HCT116 (cell line): ENCODE results near the gene DLG5. TPM values are rescaled to one million over a fixed set of nuclear protein-coding genes. Genes with fewer than 3 reads are reported as not detected.

Source experiments
- ATAC-seq: fragments of 200-7000 bp; cut with Tn5 transposase; 2 replicates; pipeline ENCODE4 v1.9.1; 2020; ENCODE audit warnings: mild to moderate bottlenecking, moderate library complexity
- BruUV-seq: library from RNA; stranded (reverse); fragments of 400-500 nt; replicated peaks from 2 replicates; lab custom pipeline; 2021; lab: Mats Ljungman, UMichigan
- CTCF ChIA-PET: fragments of 300-600 bp; sonication (Branson Sonifier 250); formaldehyde crosslinking; loops from one replicate; lab custom pipeline; 2021; ENCODE audit warnings: antibody characterized with exemption; lab: Charles Lee
- POLR2A ChIA-PET: fragments of 300-600, 350-600 bp; sonication (Branson Sonifier 250); formaldehyde crosslinking; loops from one replicate; lab custom pipeline; 2021; ENCODE audit warnings: antibody characterized with exemption; lab: Charles Lee
- RAD21 ChIA-PET, 2 experiments: fragments of 300-600 bp; sonication (Branson Sonifier 250); formaldehyde crosslinking; loops; one replicate each; lab custom pipeline; 2023; ENCODE audit warnings: low total read pairs in 2 of 2; ENCODE audit not compliant: uncharacterized antibody in 2 of 2, unreplicated experiment in 2 of 2, low non-redundant PET in 1 of 2; lab: Charles Lee
- DNase-seq: peaks from one replicate; pipeline ENCODE4 v3.0.0-alpha.2; 2010; ENCODE audit warnings: low read depth, low spot score
- H2AFZ ChIP-seq: fragments of 200-600 bp; shearing (Covaris generic), sonication (generic); 2 replicates; pipeline ENCODE4 v1.6.1; 2017; ENCODE audit warnings: low read depth, mixed run types, mixed read lengths, antibody characterized with exemption, low read length; ENCODE audit not compliant: poor library complexity, severe bottlenecking
- H3K27ac ChIP-seq: 2 replicates; pipeline ENCODE4 v1.5.1; 2012; ENCODE audit warnings: low read depth, low read length
- H3K27me3 ChIP-seq: fragments of 200-600 bp; sonication (generic); 2 replicates; pipeline ENCODE4 v1.6.1; 2016; ENCODE audit warnings: mixed run types, low read length, mixed read lengths; ENCODE audit not compliant: insufficient read depth
- H3K36me3 ChIP-seq, 2 experiments: fragments of 200-500 bp in 1 of 2; fragments of 200-600 bp in 1 of 2; sonication (Bioruptor generic) in 1 of 2; sonication (generic) in 1 of 2; 2 replicates each; pipeline versions ENCODE4 v1.5.1 to v1.6.1; 2014 to 2016; ENCODE audit warnings: low read length in 2 of 2, inconsistent platforms in 1 of 2, mixed read lengths in 1 of 2, mixed run types in 1 of 2; ENCODE audit not compliant: insufficient read depth in 2 of 2, control insufficient read depth in 1 of 2
- H3K4me1 ChIP-seq, 2 experiments: fragments of 200-600 bp in 1 of 2; sonication (generic) in 1 of 2; 2 replicates each; pipeline versions ENCODE4 v1.5.1 to v1.6.1; 2012 to 2017; ENCODE audit warnings: low read length in 2 of 2, inconsistent platforms in 1 of 2, mild to moderate bottlenecking in 1 of 2, mixed read lengths in 1 of 2, mixed run types in 1 of 2, moderate library complexity in 1 of 2; ENCODE audit not compliant: insufficient read depth in 2 of 2, control insufficient read depth in 1 of 2
- H3K4me2 ChIP-seq: fragments of 200-600 bp; sonication (generic); 2 replicates; pipeline ENCODE4 v1.6.1; 2017; ENCODE audit warnings: mixed run types, low read length, mixed read lengths
- H3K4me3 ChIP-seq, 2 experiments: fragments of 200-600 bp in 1 of 2; sonication (generic) in 1 of 2; replicated peaks in 1 of 2; 2 replicates each; pipeline ENCODE4 v1.5.1; 2011 to 2016; ENCODE audit warnings: low read length in 2 of 2, control low read depth in 1 of 2, low read depth in 1 of 2, mild to moderate bottlenecking in 1 of 2, mixed read lengths in 1 of 2, mixed run types in 1 of 2
- H3K79me2 ChIP-seq: fragments of 200-600 bp; sonication (generic); 2 replicates; pipeline ENCODE4 v1.6.1; 2017; ENCODE audit warnings: mild to moderate bottlenecking, mixed run types, low read length, moderate library complexity, mixed read lengths; ENCODE audit not compliant: insufficient read depth
- H3K9ac ChIP-seq: fragments of 200-600 bp; sonication (generic); 2 replicates; pipeline ENCODE4 v1.6.1; 2016; ENCODE audit warnings: low read length, mixed read lengths
- H3K9me2 ChIP-seq: fragments of 200-600 bp; sonication (generic), shearing (Covaris generic); 2 replicates; pipeline ENCODE4 v1.6.1; 2017; ENCODE audit warnings: mixed run types, mild to moderate bottlenecking, moderate library complexity; ENCODE audit not compliant: insufficient read depth
- H3K9me3 ChIP-seq, 2 experiments: fragments of 200-500 bp in 1 of 2; fragments of 200-600 bp in 1 of 2; sonication (Bioruptor generic) in 1 of 2; sonication (generic) in 1 of 2; 2 replicates each; pipeline ENCODE4 v1.6.1; 2014 to 2017; ENCODE audit warnings: low read length in 2 of 2, mixed read lengths in 2 of 2, inconsistent platforms in 1 of 2, low read depth in 1 of 2, mild to moderate bottlenecking in 1 of 2, mixed run types in 1 of 2, moderate library complexity in 1 of 2; ENCODE audit not compliant: control insufficient read depth in 1 of 2, insufficient read depth in 1 of 2
- H4K20me1 ChIP-seq: fragments of 200-600 bp; sonication (generic), shearing (Covaris generic); 2 replicates; pipeline ENCODE4 v1.6.1; 2017; ENCODE audit warnings: mixed run types, mild to moderate bottlenecking, moderate library complexity; ENCODE audit not compliant: insufficient read depth
- CEBPB ChIP-seq: IDR thresholded peaks from 2 replicates; pipeline ENCODE4 v1.6.1; 2012; ENCODE audit warnings: low read depth
- EGR1 ChIP-seq: IDR thresholded peaks from 2 replicates; pipeline ENCODE4 v1.6.1; 2012; ENCODE audit warnings: low read depth
- MAX ChIP-seq: IDR thresholded peaks from 2 replicates; pipeline ENCODE4 v1.6.1; 2012
- POLR2A ChIP-seq: IDR thresholded peaks from 2 replicates; pipeline ENCODE4 v1.7.0; 2011; ENCODE audit warnings: borderline replicate concordance; ENCODE audit not compliant: insufficient read depth, insufficient read length; ENCODE audit errors: extremely low read depth
- RAD21 ChIP-seq: IDR thresholded peaks from 2 replicates; pipeline ENCODE4 v1.6.1; 2012; ENCODE audit warnings: low read depth, mild to moderate bottlenecking
- REST ChIP-seq: IDR thresholded peaks from 2 replicates; pipeline ENCODE4 v1.6.1; 2012; ENCODE audit warnings: low read depth
- SIN3A ChIP-seq: IDR thresholded peaks from 2 replicates; pipeline ENCODE4 v1.6.1; 2012; ENCODE audit warnings: low read depth
- SRF ChIP-seq: IDR thresholded peaks from 2 replicates; pipeline ENCODE4 v1.6.1; 2012; ENCODE audit warnings: low read depth
- TCF7L2 ChIP-seq: IDR thresholded peaks from 2 replicates; pipeline ENCODE4 v1.7.0; 2011; ENCODE audit warnings: borderline replicate concordance, inconsistent platforms; ENCODE audit not compliant: insufficient read depth, insufficient read length; ENCODE audit errors: extremely low read depth
- YY1 ChIP-seq: IDR thresholded peaks from 2 replicates; pipeline ENCODE4 v1.6.1; 2011; ENCODE audit warnings: low read length, low read depth, moderate library complexity, mild to moderate bottlenecking; ENCODE audit not compliant: insufficient replicate concordance; ENCODE audit errors: extremely low read depth
- ZNF274 ChIP-seq: fragments of 200-500 bp; sonication (Bioruptor generic); IDR thresholded peaks from 2 replicates; pipeline ENCODE4 v1.6.1; 2014; ENCODE audit warnings: mild to moderate bottlenecking, low read depth, low read length, inconsistent platforms
- intact Hi-C: fragments of 100-400 bp; cut with micrococcal nuclease; formaldehyde crosslinking; loops from 2 replicates; pipeline ENCODE4 v1.10.0; 2022
- total RNA-seq: library from RNA; stranded (reverse); gene quantifications from one replicate; pipeline ENCODE4 v1.2.1, GENCODE V29; 2021; ENCODE audit not compliant: unreplicated experiment
- TF ChIP-seq, protein P1 (sequence below), 3 experiments: fragments of 200-600 bp in 1 of 3; sonication (generic) in 1 of 3; IDR thresholded peaks in 2 of 3; conservative IDR thresholded peaks in 1 of 3; 2 replicates each; pipeline ENCODE4 v1.5.1; 2012 to 2017; ENCODE audit warnings: low read depth in 2 of 3, low read length in 2 of 3, antibody characterized with exemption in 1 of 3, borderline replicate concordance in 1 of 3, control low read depth in 1 of 3, mild to moderate bottlenecking in 1 of 3, mixed read lengths in 1 of 3, mixed run types in 1 of 3, moderate library complexity in 1 of 3; ENCODE audit not compliant: insufficient read depth in 1 of 3
- TF ChIP-seq, protein P2 (sequence below): IDR thresholded peaks from 2 replicates; pipeline ENCODE4 v1.6.1; 2012

DLG5 gene
- total RNA-seq, 1 experiment from 2014 or later = 44.8 TPM

DNA sequence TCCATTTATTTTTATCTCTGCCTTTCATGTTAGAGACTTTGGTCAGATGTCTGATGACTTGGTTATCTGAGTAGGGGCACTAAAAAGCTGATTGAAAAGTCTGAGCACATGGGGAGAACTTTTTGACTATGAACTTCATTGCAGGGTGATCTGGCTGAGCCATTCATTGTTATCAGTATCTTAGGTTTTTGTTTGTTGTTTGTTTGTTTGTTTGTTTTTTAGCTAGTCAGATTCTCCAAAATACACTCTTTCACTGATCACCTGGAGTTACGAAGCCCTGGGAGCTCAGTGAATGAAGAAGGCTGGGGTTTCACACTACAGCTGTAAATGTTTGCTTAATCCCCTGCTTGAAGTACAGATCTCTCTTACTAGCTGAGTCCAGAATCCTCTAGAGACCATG is 28.6 kb upstream of the DLG5 start:
- H4K20me1 ChIP-seq = no peaks in the 10 kb centered on the region
- H3K27me3 ChIP-seq = no peaks in the 10 kb centered on the region
- peaks cover 4 to 12% of the 10 kb centered on the region in 2 experiments; a peak in 2 of 4 replicates for H3K9me3 ChIP-seq
- H3K9me2 ChIP-seq = no peaks in the 10 kb centered on the region
- no peak for ATAC-seq
- ChIA-PET RAD21 (no interaction called here), POLR2A (no interaction called here), CTCF (no interaction called here)
- intact Hi-C loops = no loop called here
- no peak overlapping the region for H3K4me3 ChIP-seq
- no peak overlapping the region for H3K9ac ChIP-seq
- DNase-seq = no peak
- peaks cover 0 to 3% of the 10 kb centered on the region in 2 experiments; a peak in 2 of 4 replicates for H3K4me1 ChIP-seq
- H3K79me2 ChIP-seq = no peaks in the 10 kb centered on the region
- H3K27ac ChIP-seq = no peak overlapping the region
- BruUV-seq = no TSS peak
- H3K4me2 ChIP-seq = no peak overlapping the region
- H3K36me3 ChIP-seq = no peaks in the 10 kb centered on the region
- H2AFZ ChIP-seq = no peak overlapping the region
- TF ChIP-seq MAX (no peak), ZNF274 (no peak), POLR2A (no peak), SRF (no peak), RAD21 (no peak), TCF7L2 (no peak), EGR1 (no peak), CEBPB (no peak), REST (no peak), SIN3A (no peak), YY1 (no peak)
- TF ChIP-seq, protein P1, sequence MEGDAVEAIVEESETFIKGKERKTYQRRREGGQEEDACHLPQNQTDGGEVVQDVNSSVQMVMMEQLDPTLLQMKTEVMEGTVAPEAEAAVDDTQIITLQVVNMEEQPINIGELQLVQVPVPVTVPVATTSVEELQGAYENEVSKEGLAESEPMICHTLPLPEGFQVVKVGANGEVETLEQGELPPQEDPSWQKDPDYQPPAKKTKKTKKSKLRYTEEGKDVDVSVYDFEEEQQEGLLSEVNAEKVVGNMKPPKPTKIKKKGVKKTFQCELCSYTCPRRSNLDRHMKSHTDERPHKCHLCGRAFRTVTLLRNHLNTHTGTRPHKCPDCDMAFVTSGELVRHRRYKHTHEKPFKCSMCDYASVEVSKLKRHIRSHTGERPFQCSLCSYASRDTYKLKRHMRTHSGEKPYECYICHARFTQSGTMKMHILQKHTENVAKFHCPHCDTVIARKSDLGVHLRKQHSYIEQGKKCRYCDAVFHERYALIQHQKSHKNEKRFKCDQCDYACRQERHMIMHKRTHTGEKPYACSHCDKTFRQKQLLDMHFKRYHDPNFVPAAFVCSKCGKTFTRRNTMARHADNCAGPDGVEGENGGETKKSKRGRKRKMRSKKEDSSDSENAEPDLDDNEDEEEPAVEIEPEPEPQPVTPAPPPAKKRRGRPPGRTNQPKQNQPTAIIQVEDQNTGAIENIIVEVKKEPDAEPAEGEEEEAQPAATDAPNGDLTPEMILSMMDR (IDR thresholded peaks at IDR 0.05 in 2 of 3, conservative IDR thresholded peaks at IDR 0.05 in 1 of 3; ENCODE audit: borderline replicate concordance in 1 of 3, insufficient read depth in 1 of 3, low read depth in 2 of 3, low read length in 2 of 3) = no peak
- TF ChIP-seq, protein P2, sequence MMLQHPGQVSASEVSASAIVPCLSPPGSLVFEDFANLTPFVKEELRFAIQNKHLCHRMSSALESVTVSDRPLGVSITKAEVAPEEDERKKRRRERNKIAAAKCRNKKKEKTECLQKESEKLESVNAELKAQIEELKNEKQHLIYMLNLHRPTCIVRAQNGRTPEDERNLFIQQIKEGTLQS = no peak
- TF ChIP-seq, all 23 proteins: peak for 0
